GM10248 (cell line): ENCODE results near the gene GFOD1.

Experiments
- CTCF ChIA-PET: fragments of 300-600 bp; sonication (Branson Sonifier 250); formaldehyde crosslinking; extraction: SDS; loops from one replicate; lab custom pipeline; 2021; ENCODE audit warnings: antibody characterized with exemption; lab: Yijun Ruan, JAX
- POLR2A ChIA-PET: fragments of 350-650 bp; sonication (Branson Sonifier 250); formaldehyde crosslinking; extraction: SDS; loops from one replicate; lab custom pipeline; 2020; ENCODE audit warnings: antibody characterized with exemption; lab: Yijun Ruan, JAX
- DNase-seq: peaks from one replicate; pipeline ENCODE4 v3.0.0; 2012; ENCODE audit errors: extremely low spot score
- CTCF ChIP-seq: IDR thresholded peaks from 2 replicates; pipeline ENCODE4 v1.5.1; 2012; ENCODE audit warnings: mild to moderate bottlenecking, low read depth; ENCODE audit errors: extremely low read depth, missing control alignments, control extremely low read depth

Gene GFOD1

DNA sequence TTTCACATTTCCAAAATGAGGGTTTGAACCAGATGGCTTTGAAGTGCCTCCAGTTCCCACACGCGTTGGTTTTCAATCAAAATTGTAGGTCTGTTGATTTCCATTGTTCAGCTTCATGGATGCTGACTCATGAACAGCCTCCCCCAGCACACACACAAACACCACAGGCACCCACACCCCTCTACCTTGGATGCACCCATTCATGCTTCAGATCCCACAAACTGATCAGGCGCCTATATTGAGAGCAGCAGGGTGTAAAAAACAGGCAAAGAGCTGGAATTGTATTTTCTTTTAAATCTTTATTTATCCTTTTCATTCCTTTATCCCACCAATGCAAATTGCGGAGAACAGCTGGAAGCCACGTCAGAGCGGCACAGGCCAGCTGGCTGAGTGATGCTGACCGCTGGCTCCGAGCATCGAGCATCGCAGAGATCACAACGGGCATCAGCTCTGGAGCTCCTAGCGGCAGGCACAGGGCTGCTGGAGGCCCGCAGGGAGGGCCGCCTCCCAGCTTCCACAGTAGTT, 129.8 kb downstream of the GFOD1 start:
- ChIA-PET CTCF (interaction anchor here (0.8 to 2.8 kb wide), 9 partner anchors 14 to 218 kb away, joined by 3 to 9 read pairs (median 4); partner anchors contain the start of gene SIRT5), POLR2A (interaction anchor here (0.6 to 1.2 kb wide), 3 partner anchors 14 to 217 kb away, joined by 3 to 4 read pairs (median 3); partner anchors contain the start of gene SIRT5)
- no peak for TF ChIP-seq CTCF
- no peak for DNase-seq

- ChIA-PET CTCF (interaction anchor here (1.1 to 2.9 kb wide), 9 partner anchors 11 to 711 kb away, joined by 3 to 10 read pairs (median 7); no protein-coding TSS in a partner anchor), POLR2A (interaction anchor here (1.2 kb wide), 1 partner anchor 72 kb away, joined by 4 read pairs; no protein-coding TSS in a partner anchor)
- no peak for TF ChIP-seq CTCF
Measured at GRCh38 chr6:13355999-13356785, 131.2 kb downstream of the GFOD1 start.

DNA sequence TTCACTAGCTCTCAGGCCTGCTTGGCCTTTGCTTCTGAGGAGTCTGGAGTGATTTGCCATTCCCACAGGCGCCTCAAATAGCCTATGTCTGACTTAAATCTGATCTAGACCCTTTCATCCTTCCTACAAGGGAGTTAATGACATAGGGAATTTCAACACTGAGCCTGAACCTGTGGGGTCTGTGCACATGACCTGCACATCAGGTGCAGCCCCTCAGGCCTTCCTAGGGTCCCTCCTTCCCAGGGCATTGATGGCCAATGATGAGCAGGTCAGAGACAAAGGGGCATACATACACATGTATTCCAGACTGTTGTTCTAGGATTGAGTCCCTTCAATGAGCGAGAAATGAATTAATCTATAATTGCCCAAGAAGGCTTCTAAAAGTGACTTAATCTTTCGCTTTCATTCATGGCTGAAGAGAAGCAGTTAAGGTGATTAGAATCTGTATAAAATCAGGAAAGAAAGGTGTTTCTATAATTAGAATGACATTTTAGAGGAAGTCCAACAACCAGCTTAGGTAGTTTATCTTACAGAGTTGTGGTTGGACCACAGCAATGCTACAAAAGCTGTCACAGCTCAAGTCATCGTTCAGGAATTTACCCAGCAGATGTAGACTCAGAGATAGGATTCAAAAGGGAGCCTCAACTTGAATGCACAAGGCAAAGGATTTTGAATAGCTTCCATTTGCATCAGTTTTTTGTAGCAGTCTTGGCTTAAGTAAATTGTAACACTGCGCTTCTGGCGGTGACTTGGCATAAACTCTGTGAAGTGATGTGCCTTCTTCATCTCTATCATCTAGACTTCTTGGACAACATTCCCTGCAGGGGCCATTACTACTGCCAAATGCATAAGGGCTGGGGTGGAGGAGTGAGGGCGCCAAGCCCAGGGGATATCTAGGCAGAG, 132.1 kb downstream of the GFOD1 start:
- CTCF ChIA-PET, result interaction anchor here (0.8 to 2.9 kb wide), 9 partner anchors 10 to 220 kb away, joined by 3 to 10 read pairs (median 3); partner anchors contain the start of gene SIRT5
- TF ChIP-seq CTCF, result no peak
- POLR2A ChIA-PET, result interaction anchor here (0.6 kb wide), 1 partner anchor 18 kb away, joined by 4 read pairs; no protein-coding TSS in a partner anchor
- DNase-seq, result no peak

More at GRCh38 chr6:13355999-13356785, 131.2 kb downstream of the GFOD1 start:
- peak; percentile 82 for DNase-seq

DNA sequence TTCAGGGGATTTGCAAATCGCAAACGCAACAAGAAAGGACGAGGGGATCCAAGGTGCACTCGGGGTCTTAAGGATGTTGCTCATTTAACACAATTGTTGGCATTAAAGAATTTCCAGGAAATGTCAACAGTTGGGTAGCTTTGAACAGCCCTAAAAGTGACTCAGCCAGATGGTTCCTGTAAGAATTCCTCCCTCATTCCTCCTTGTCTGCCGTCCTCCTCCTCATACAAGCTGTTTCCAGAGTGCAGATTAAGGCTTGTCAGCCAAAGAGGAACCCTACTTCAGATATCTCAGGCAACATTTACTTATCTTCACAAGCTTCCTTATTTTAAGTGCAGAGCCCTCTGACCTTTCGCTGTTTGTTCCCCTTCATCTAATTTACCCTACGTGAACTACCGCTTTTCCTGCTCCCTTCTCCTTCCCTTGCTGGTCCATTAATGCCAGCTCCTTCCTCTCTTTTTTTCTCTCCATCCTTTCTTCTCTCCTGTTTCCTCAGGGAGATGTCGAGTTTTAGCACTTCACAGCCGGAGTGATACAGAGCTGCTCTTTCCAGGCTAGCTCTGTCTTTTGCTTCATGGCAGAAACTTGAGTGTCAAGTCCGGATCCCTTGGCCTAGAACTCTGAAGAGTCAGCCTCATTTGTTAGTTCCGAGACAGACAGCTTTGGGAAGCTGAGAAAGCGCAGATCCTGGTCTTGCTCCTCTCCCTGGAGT, 132.9 kb downstream of the GFOD1 start:
- DNase-seq, result no peak
- TF ChIP-seq CTCF, result no peak
- CTCF ChIA-PET, result interaction anchor here (0.7 to 2.9 kb wide), 7 partner anchors 9 to 220 kb away, joined by 3 to 10 read pairs (median 3); partner anchors contain the start of gene SIRT5
- POLR2A ChIA-PET, result no interaction called here

- DNase-seq, result no peak
- TF ChIP-seq CTCF, result no peak
- ChIA-PET CTCF (interaction anchor here (1.6 to 1.8 kb wide), 2 partner anchors 15 to 16 kb away, joined by 4 to 6 read pairs; no protein-coding TSS in a partner anchor), POLR2A (no interaction called here)
Measured at GRCh38 chr6:13352165-13352564, 135.2 kb downstream of the GFOD1 start.
